H1 (cell line): Measurements from ENCODE around the gene MYG1. TPM values are rescaled to one million over a fixed set of nuclear protein-coding genes. Genes with fewer than 3 reads are reported as not detected.

Source experiments
- CTCF ChIA-PET: fragments of 300-600 bp; sonication (Branson Sonifier 250); formaldehyde crosslinking; loops from one replicate; lab custom pipeline; 2021; ENCODE audit not compliant: partially characterized antibody; lab: Charles Lee
- POLR2A ChIA-PET: fragments of 300-600 bp; sonication (Branson Sonifier 250); formaldehyde crosslinking; loops from one replicate; lab custom pipeline; 2021; ENCODE audit warnings: inconsistent platforms; ENCODE audit not compliant: partially characterized antibody; lab: Charles Lee
- DNase-seq, 2 experiments: peaks; one replicate each; pipeline versions ENCODE4 v3.0.0 to v3.0.0-alpha.2; 2010 to 2022; ENCODE audit warnings: low spot score in 2 of 2, low read depth in 1 of 2, mixed read lengths in 1 of 2
- FAIRE-seq: peaks from 2 replicates; lab custom pipeline; 2011; peaks lifted over from hg19 to GRCh38; lab: Jason Lieb, UNC
- H2AFZ ChIP-seq: 2 replicates; pipeline ENCODE4 v1.8.1; 2012; ENCODE audit warnings: low read length, inconsistent platforms
- H2AK5ac ChIP-seq: 2 replicates; pipeline ENCODE4 v1.6.1; 2013; ENCODE audit warnings: low read depth, low read length
- H2BK120ac ChIP-seq: replicated peaks from 2 replicates; pipeline ENCODE3; 2013; ENCODE audit warnings: low read depth, low read length, inconsistent platforms
- H2BK12ac ChIP-seq: 2 replicates; pipeline ENCODE4 v1.6.1; 2013; ENCODE audit warnings: low read depth, low read length
- H2BK15ac ChIP-seq: 2 replicates; pipeline ENCODE4 v1.6.1; 2013; ENCODE audit warnings: low read length
- H2BK20ac ChIP-seq: 2 replicates; pipeline ENCODE4 v1.6.1; 2013; ENCODE audit warnings: low read length
- H2BK5ac ChIP-seq: 2 replicates; pipeline ENCODE4 v1.6.1; 2013; ENCODE audit warnings: low read depth, low read length
- H3K14ac ChIP-seq: 2 replicates; pipeline ENCODE4 v1.6.1; 2013; ENCODE audit warnings: inconsistent platforms; ENCODE audit not compliant: insufficient read length
- H3K18ac ChIP-seq: 2 replicates; pipeline ENCODE4 v1.6.1; 2013; ENCODE audit warnings: low read length; ENCODE audit errors: extremely low read depth
- H3K23ac ChIP-seq: 2 replicates; pipeline ENCODE4 v1.6.1; 2013; ENCODE audit warnings: inconsistent platforms; ENCODE audit not compliant: insufficient read length
- H3K23me2 ChIP-seq: 2 replicates; pipeline ENCODE4 v1.6.1; 2013; ENCODE audit warnings: low read depth, low read length
- H3K27ac ChIP-seq: 2 replicates; pipeline ENCODE4 v1.6.1; 2011; ENCODE audit warnings: low read depth, low read length, inconsistent platforms
- H3K27me3 ChIP-seq, 4 experiments: replicated peaks in 1 of 4; 1 replicate in 1 of 4; 2 replicates in 3 of 4; pipeline versions ENCODE4 v1.6.1 to v1.8.1; 2011 to 2013; ENCODE audit warnings: low read length in 3 of 4, mild to moderate bottlenecking in 3 of 4, inconsistent platforms in 2 of 4, mixed read lengths in 2 of 4, moderate library complexity in 1 of 4; ENCODE audit not compliant: control insufficient read depth in 3 of 4, insufficient read depth in 3 of 4; ENCODE audit errors: extremely low read depth in 1 of 4
- H3K36me3 ChIP-seq, 4 experiments: 2 replicates each; pipeline versions ENCODE4 v1.6.1 to v1.8.1; 2011 to 2013; ENCODE audit warnings: mild to moderate bottlenecking in 4 of 4, low read length in 3 of 4, moderate library complexity in 2 of 4, control low read depth in 1 of 4, inconsistent platforms in 1 of 4; ENCODE audit not compliant: insufficient read depth in 4 of 4, control insufficient read depth in 2 of 4
- H3K4ac ChIP-seq: replicated peaks from 2 replicates; pipeline ENCODE3; 2013; ENCODE audit warnings: low read length, low read depth, mixed read lengths, inconsistent platforms; ENCODE audit not compliant: insufficient read length
- H3K4me1 ChIP-seq, 4 experiments: replicated peaks in 1 of 4; 1 replicate in 1 of 4; 2 replicates in 3 of 4; pipeline versions ENCODE4 v1.6.1 to v1.8.1; 2011 to 2013; ENCODE audit warnings: low read length in 3 of 4, inconsistent platforms in 2 of 4, mixed read lengths in 1 of 4; ENCODE audit not compliant: insufficient read depth in 4 of 4, control insufficient read depth in 3 of 4
- H3K4me2 ChIP-seq, 2 experiments: 2 replicates each; pipeline versions ENCODE4 v1.6.1 to v1.8.1; 2011 to 2013; ENCODE audit warnings: low read depth in 2 of 2, low read length in 2 of 2, control low read depth in 1 of 2, inconsistent platforms in 1 of 2, mild to moderate bottlenecking in 1 of 2; ENCODE audit not compliant: insufficient read depth in 1 of 2
- H3K4me3 ChIP-seq, 4 experiments: fragments of 200-600, 300-600 bp in 1 of 4; sonication (generic), shearing (Covaris generic), sonication (Bioruptor Twin) in 1 of 4; 2 replicates each; pipeline versions ENCODE4 v1.5.1 to v1.8.1; 2011 to 2016; ENCODE audit warnings: low read length in 4 of 4, low read depth in 3 of 4, control low read depth in 2 of 4, inconsistent platforms in 2 of 4, mild to moderate bottlenecking in 2 of 4, mixed read lengths in 1 of 4, moderate library complexity in 1 of 4; ENCODE audit not compliant: insufficient read depth in 2 of 4; ENCODE audit errors: extremely low read depth in 1 of 4
- H3K56ac ChIP-seq: replicated peaks from 2 replicates; pipeline ENCODE3; 2013; ENCODE audit warnings: low read depth, mild to moderate bottlenecking, mixed read lengths, low read length, inconsistent platforms; ENCODE audit not compliant: insufficient read length
- H3K79me1 ChIP-seq: 2 replicates; pipeline ENCODE4 v1.6.1; 2013; ENCODE audit warnings: low read depth, low read length, control low read depth
- H3K79me2 ChIP-seq, 2 experiments: 2 replicates each; pipeline versions ENCODE4 v1.6.1 to v1.8.1; 2012 to 2013; ENCODE audit warnings: low read length in 2 of 2, mild to moderate bottlenecking in 2 of 2, inconsistent platforms in 1 of 2; ENCODE audit not compliant: insufficient read depth in 2 of 2, control insufficient read depth in 1 of 2
- H3K9ac ChIP-seq, 4 experiments: replicated peaks in 1 of 4; 1 replicate in 1 of 4; 2 replicates in 3 of 4; pipeline versions ENCODE4 v1.6.1 to v1.8.1; 2011 to 2013; ENCODE audit warnings: low read depth in 3 of 4, low read length in 3 of 4, control low read depth in 2 of 4, mild to moderate bottlenecking in 2 of 4, moderate library complexity in 2 of 4, inconsistent platforms in 1 of 4; ENCODE audit errors: extremely low read depth in 1 of 4
- H3K9me3 ChIP-seq, 2 experiments: 2 replicates each; pipeline versions ENCODE4 v1.6.1 to v1.8.1; 2012 to 2013; ENCODE audit warnings: mild to moderate bottlenecking in 2 of 2, moderate library complexity in 2 of 2, control low read depth in 1 of 2, inconsistent platforms in 1 of 2, low read depth in 1 of 2, low read length in 1 of 2, mixed read lengths in 1 of 2; ENCODE audit not compliant: insufficient read depth in 2 of 2
- H4K20me1 ChIP-seq, 2 experiments: replicated peaks in 1 of 2; 2 replicates each; pipeline versions ENCODE3 to v1.8.1; 2011 to 2013; ENCODE audit warnings: inconsistent platforms in 2 of 2, low read length in 2 of 2, mild to moderate bottlenecking in 1 of 2; ENCODE audit not compliant: insufficient read depth in 2 of 2, control insufficient read depth in 1 of 2
- H4K5ac ChIP-seq: 2 replicates; pipeline ENCODE4 v1.6.1; 2013; ENCODE audit warnings: low read length, low read depth, mixed read lengths, inconsistent platforms; ENCODE audit not compliant: insufficient read length
- H4K8ac ChIP-seq: 2 replicates; pipeline ENCODE4 v1.8.0; 2013; ENCODE audit warnings: mild to moderate bottlenecking, moderate library complexity, low read length, inconsistent platforms; ENCODE audit not compliant: insufficient read depth; ENCODE audit errors: extremely low read depth
- H4K91ac ChIP-seq: replicated peaks from 2 replicates; pipeline ENCODE3; 2013; ENCODE audit warnings: low read length, mixed read lengths, inconsistent platforms; ENCODE audit not compliant: insufficient read length
- ASH2L ChIP-seq: fragments of 200-600, 300-600 bp; sonication (generic); IDR thresholded peaks from one replicate; pipeline ENCODE4 v1.7.1; 2017; ENCODE audit warnings: low read length
- KDM5A ChIP-seq: fragments of 200-600 bp; IDR thresholded peaks from 2 replicates; pipeline ENCODE4 v1.7.1; 2012; ENCODE audit warnings: mild to moderate bottlenecking, low read length, inconsistent platforms, mixed read lengths
- RAD21 ChIP-seq, 2 experiments: IDR thresholded peaks in 1 of 2; conservative IDR thresholded peaks in 1 of 2; 2 replicates each; pipeline ENCODE4 v1.6.1; 2011; ENCODE audit warnings: low read depth in 2 of 2, low read length in 2 of 2, improper control_type of control experiment in 1 of 2, inconsistent platforms in 1 of 2, mild to moderate bottlenecking in 1 of 2, moderate library complexity in 1 of 2
- RXRA ChIP-seq: IDR thresholded peaks from 2 replicates; pipeline ENCODE4 v1.6.1; 2011; ENCODE audit warnings: low read depth, mild to moderate bottlenecking, low read length, moderate library complexity; ENCODE audit not compliant: insufficient read depth
- SP4 ChIP-seq: IDR thresholded peaks from 2 replicates; pipeline ENCODE4 v1.6.1; 2012; ENCODE audit warnings: low read length, inconsistent platforms
- TCF12 ChIP-seq: IDR thresholded peaks from 2 replicates; pipeline ENCODE4 v1.6.1; 2011; ENCODE audit warnings: low read depth, mild to moderate bottlenecking, low read length
- WGBS, 2 experiments: shearing (Covaris generic) in 1 of 2; methylation state at CpG; one replicate each; pipeline versions ENCODE4 v1.1.6 to v1.1.7; 2013 to 2015; ENCODE audit warnings: low lambda C conversion rate in 2 of 2, mixed read lengths in 2 of 2, inconsistent platforms in 1 of 2, low coverage in 1 of 2, missing lambda C conversion rate in 1 of 2; ENCODE audit not compliant: insufficient replicate concordance in 2 of 2, insufficient coverage in 1 of 2, insufficient read length in 1 of 2; ENCODE audit errors: extremely low coverage in 1 of 2, missing lambda C conversion rate in 1 of 2; 5-methylcytosine and 5-hydroxymethylcytosine counted together
- long read RNA-seq, 2 experiments: library from RNA in 1 of 2; library from capped mRNA in 1 of 2; stranded (forward); transcript quantifications; one replicate each; pipeline ENCODE4 v2.0.0, GENCODE V29; 2021; ENCODE audit warnings: inconsistent platforms in 1 of 2
- polyA minus RNA-seq, 3 experiments: library from RNA; depleted of rRNA, polyadenylated mRNA; stranded (reverse); fragments of >200 nt; gene quantifications; 1 replicate in 2 of 3; 2 replicates in 1 of 3; pipeline ENCODE4 v1.2.3, GENCODE V29; 2011
- polyA plus RNA-seq, 7 experiments: library from polyadenylated mRNA; depleted of rRNA in 3 of 7; stranded (reverse) in 5 of 7; unstranded in 2 of 7; fragments of >200 nt in 5 of 7; fragments of 200-250 nt in 2 of 7; gene quantifications; 1 replicate in 5 of 7; 2 replicates in 1 of 7; 4 replicates in 1 of 7; pipeline versions ENCODE4 v1.2.1 to v1.2.3, GENCODE V29; 2011 to 2013; ENCODE audit warnings: missing spikeins in 2 of 7, mixed read lengths in 2 of 7
- total RNA-seq: library from RNA; stranded (reverse); fragmentation: NEBNext Ultra II Directional; extraction: Animal tissue kit (Norgen Biotek cat#: 25700); gene quantifications from 2 replicates; pipeline ENCODE4 v1.2.1, GENCODE V29; 2021

Gene MYG1, protein sequence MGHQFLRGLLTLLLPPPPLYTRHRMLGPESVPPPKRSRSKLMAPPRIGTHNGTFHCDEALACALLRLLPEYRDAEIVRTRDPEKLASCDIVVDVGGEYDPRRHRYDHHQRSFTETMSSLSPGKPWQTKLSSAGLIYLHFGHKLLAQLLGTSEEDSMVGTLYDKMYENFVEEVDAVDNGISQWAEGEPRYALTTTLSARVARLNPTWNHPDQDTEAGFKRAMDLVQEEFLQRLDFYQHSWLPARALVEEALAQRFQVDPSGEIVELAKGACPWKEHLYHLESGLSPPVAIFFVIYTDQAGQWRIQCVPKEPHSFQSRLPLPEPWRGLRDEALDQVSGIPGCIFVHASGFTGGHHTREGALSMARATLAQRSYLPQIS
- total RNA-seq, result 77.1 and 83.3 TPM in 2 replicates
- polyA plus RNA-seq (2011; rRNA removed), result 104 and 117 TPM in 2 replicates
- polyA plus RNA-seq (2011; cell fraction: cytosol; rRNA removed), result 111 TPM
- 81.8 TPM for polyA plus RNA-seq (2011; cell fraction: nucleus; rRNA removed)
- 59.1 to 112 TPM (median 97.9 TPM) in 4 replicates for polyA plus RNA-seq (2012, experiment 1 of 2)
- polyA plus RNA-seq (2012, experiment 2 of 2), result 132 TPM
- polyA plus RNA-seq (2013, experiment 1 of 2), result 80.4 TPM
- polyA plus RNA-seq (2013, experiment 2 of 2), result 83.6 TPM
- 52.0 and 52.2 TPM in 2 replicates for polyA minus RNA-seq (2011; rRNA and poly(A)+ RNA removed)
- 47.0 TPM for polyA minus RNA-seq (2011; cell fraction: cytosol; rRNA and poly(A)+ RNA removed)
- polyA minus RNA-seq (2011; cell fraction: nucleus; rRNA and poly(A)+ RNA removed), result 26.4 TPM
- long read RNA-seq, experiment 1, transcript C12orf10-208 (4 exons, 813 nt), result minor isoform, 6 of 64 reads
- long read RNA-seq, experiment 1, transcript C12orf10-201 (7 exons, 1,192 nt), result major isoform, 36 of 64 reads
- long read RNA-seq, experiment 1, partial matches to known transcripts, result 8 of 64 reads
- long read RNA-seq, experiment 1, other reads (novel, unspliced or antisense), result 4 of 64 reads
- long read RNA-seq, experiment 2, transcript C12orf10-201 (7 exons, 1,192 nt), result major isoform, 93 of 115 reads
- long read RNA-seq, experiment 2, partial matches to known transcripts, result 3 of 115 reads
- long read RNA-seq, experiment 2, other reads (novel, unspliced or antisense), result 7 of 115 reads

DNA sequence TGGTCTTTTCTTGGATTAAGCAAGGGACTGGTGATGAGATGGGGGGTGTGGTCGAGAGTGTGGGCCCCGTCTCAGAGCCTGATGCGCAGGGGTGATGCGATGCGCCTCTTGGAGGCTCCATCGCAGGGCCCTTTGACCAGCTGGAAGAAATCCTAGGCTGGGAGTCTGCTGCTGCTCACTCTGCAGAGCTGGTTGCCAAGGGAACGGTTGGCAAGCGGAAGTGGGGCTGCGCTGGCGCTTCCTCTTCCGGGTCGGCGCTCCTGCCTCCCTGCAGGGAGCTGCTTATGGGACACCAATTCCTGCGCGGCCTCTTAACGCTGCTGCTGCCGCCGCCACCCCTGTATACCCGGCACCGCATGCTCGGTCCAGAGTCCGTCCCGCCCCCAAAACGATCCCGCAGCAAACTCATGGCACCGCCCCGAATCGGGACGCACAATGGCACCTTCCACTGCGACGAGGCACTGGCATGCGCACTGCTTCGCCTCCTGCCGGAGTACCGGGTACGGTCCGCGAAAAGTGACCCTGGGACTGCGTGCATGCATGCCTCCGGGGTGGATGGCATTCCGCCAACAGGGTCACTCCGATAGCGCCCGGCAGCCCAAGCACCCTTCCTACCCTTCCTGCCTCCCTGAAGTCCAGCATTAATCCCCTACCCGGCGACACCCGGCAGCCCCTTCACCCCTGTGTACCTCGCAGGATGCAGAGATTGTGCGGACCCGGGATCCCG lies at the start of gene MYG1:
MYG1 (plus strand) TSS at position 242 of the 727 bp plus-strand sequence; CDS start at position 285, 43 bp downstream.
- H3K4me3 ChIP-seq, result peak within 1 kb of the TSS; percentile 52 to 98 (median 89)
- peaks cover 0 to 5% (median 3%) of the 10 kb centered on the region in 4 experiments; a peak in 5 of 7 replicates for H3K4me1 ChIP-seq
- H4K91ac ChIP-seq, result peak within 1 kb of the TSS; percentile 58
- H3K23ac ChIP-seq, result no peak within 1 kb of the TSS
- FAIRE-seq (no peak), DNase-seq (peak; percentile 86 to 87)
- H3K4me2 ChIP-seq, result peak within 1 kb of the TSS; percentile 90 to 96
- 0 out of 2 replicates have a peak within 1 kb of the TSS, but pooled peaks have one; percentile 87 for H4K8ac ChIP-seq
- peak within 1 kb of the TSS; percentile 10 for H2AFZ ChIP-seq
- no peak within 1 kb of the TSS for H2AK5ac ChIP-seq
- no peaks in the 10 kb centered on the region for H3K27me3 ChIP-seq
- no peak within 1 kb of the TSS for H2BK20ac ChIP-seq
- peaks cover 5 to 28% of the 10 kb centered on the region in 2 experiments; a peak in 3 of 4 replicates for H3K79me2 ChIP-seq
- ChIA-PET POLR2A (interaction anchor here (0.6 to 5.4 kb wide), 13 partner anchors 9 to 184 kb away, joined by 3 to 30 read pairs (median 4); partner anchors contain the start of genes AAAS, CSAD and ZNF740), CTCF (interaction anchor here (0.7 to 28.3 kb wide), 12 partner anchors 8 to 111 kb away, joined by 3 to 573 read pairs (median 6); partner anchors contain the start of genes AAAS, ESPL1 and ITGB7)
- H2BK120ac ChIP-seq, result no peak within 1 kb of the TSS
- peak within 1 kb of the TSS; percentile 88; the same call in 1 of the 2 replicates for H2BK15ac ChIP-seq
- peak within 1 kb of the TSS; percentile 34 for H4K5ac ChIP-seq
- peaks cover 4 to 25% (median 15%) of the 10 kb centered on the region in 4 experiments; a peak in 6 of 8 replicates for H3K36me3 ChIP-seq
- peaks cover 12% of the 10 kb centered on the region for H3K23me2 ChIP-seq
- peak within 1 kb of the TSS; percentile 95 for H3K18ac ChIP-seq
- no peak within 1 kb of the TSS for H3K4ac ChIP-seq
- H3K9me3 ChIP-seq, result no peaks in the 10 kb centered on the region
- peak within 1 kb of the TSS; percentile 5 for H3K56ac ChIP-seq
- H2BK12ac ChIP-seq, result no peak within 1 kb of the TSS
- no peak within 1 kb of the TSS for H3K14ac ChIP-seq
- peaks cover 0 to 2% of the 10 kb centered on the region in 2 experiments for H4K20me1 ChIP-seq
- H3K9ac ChIP-seq, result peak within 1 kb of the TSS; percentile 35 to 76 (median 68)
- peak within 1 kb of the TSS; percentile 51 for H3K27ac ChIP-seq
- peak within 1 kb of the TSS; percentile 95 for H2BK5ac ChIP-seq
- peaks cover 6% of the 10 kb centered on the region for H3K79me1 ChIP-seq
- 4% methylated on average over 43 of the region's 51 CpGs; no CpG with 5 or more reads in 1 of the 2 experiments for WGBS, 2 experiments
- TF ChIP-seq SP4 (0 out of 2 replicates have a peak, but pooled peaks have one; percentile 49), TCF12 (no peak), ASH2L (peak; percentile 92), KDM5A (peak; percentile 29; the same call in 1 of the 2 replicates), RXRA (no peak), RAD21 (IDR thresholded peaks at IDR 0.05 in 1 of 2, conservative IDR thresholded peaks at IDR 0.05 in 1 of 2; ENCODE audit: low read depth in 2 of 2, low read length in 2 of 2) (peak in 1 of 2 experiments; percentile 11; a peak in 1 of 4 replicates)
